Activated naive CD4-positive, alpha-beta T cell treated with anti-CD3 and anti-CD28 coated beads, Interleukin-2, amount 50 U/mL, for 16 hours (primary cell): ENCODE measurements around the gene DPEP1.
"Not testable (repeated sequence)": the region's sequence is repeated elsewhere in the genome, so short reads cannot be mapped to it uniquely, and the experiment has no call there.

Source experiments
- DNase-seq: peaks from one replicate; pipeline ENCODE4 v3.0.0-alpha.2; 2020

Gene DPEP1

GRCh38 chr16:89579351-89579750, 34.1 kb upstream of the DPEP1 start:
- no peak for DNase-seq

DNA sequence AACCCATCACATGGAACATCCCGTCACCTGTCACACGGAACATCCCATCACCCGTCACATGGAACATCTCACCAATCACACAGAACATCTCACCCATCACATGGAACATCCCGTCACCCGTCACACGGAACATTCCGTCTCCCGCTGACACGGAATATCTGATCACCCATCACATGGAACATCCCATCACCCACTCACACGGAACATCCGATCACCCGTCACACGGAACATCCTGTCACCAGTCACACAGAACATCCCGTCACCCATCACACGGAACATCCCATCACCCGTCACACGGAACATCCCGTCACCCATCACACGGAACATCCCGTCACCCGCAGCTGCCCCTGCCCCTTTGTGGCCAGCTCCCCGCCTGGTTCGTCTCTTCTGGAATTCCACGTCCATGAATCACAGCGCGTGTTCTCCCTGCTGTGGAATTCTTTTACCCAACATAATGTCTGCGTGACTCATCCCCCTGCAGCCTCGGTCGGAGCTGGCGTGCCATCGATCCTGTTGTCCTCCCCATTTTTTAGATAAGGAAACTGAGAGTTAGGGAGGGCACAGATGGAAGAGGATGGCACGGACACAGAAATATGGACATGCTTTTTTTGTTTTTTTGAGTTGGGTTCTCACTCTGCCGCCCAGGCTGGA, 32.3 kb upstream of the DPEP1 start:
- DNase-seq, result no peak

GRCh38 chr16:89581861-89582563, 31.4 kb upstream of the DPEP1 start:
- DNase-seq, result no peak

DNA sequence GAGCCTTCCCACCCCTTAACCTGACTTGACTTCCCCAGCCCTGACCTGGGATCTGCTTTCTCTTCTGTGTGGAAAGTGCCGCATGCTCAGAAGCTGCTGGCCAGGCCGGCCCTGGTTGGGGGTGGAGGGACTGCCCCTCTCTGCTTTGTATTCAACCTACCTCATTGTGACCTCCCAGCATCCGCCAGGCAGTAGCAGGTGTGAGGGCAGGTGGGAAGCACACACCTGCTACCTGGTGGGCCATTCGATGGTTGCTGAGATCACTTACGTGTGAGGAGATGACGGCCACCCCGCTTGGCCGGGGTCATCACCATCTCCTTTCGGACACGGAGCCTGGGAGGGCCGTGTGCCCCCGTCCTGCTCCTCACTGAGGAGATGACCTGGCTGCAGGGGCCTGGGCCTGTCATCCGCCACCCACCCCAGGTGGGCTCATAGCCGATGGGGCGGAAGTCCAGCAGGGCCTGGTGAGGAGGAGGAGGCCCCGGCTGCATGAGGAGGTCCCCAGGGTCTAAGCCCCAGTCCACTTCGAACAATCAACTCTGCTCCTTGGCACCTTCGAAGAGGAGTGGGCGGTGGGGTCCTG, 30.7 kb upstream of the DPEP1 start:
- DNase-seq, result no peak

GRCh38 chr16:89583197-89583894, 30.1 kb upstream of the DPEP1 start:
- DNase-seq, result no peak

GRCh38 chr16:89583895-89584644, 29.4 kb upstream of the DPEP1 start:
- no peak for DNase-seq

DNA sequence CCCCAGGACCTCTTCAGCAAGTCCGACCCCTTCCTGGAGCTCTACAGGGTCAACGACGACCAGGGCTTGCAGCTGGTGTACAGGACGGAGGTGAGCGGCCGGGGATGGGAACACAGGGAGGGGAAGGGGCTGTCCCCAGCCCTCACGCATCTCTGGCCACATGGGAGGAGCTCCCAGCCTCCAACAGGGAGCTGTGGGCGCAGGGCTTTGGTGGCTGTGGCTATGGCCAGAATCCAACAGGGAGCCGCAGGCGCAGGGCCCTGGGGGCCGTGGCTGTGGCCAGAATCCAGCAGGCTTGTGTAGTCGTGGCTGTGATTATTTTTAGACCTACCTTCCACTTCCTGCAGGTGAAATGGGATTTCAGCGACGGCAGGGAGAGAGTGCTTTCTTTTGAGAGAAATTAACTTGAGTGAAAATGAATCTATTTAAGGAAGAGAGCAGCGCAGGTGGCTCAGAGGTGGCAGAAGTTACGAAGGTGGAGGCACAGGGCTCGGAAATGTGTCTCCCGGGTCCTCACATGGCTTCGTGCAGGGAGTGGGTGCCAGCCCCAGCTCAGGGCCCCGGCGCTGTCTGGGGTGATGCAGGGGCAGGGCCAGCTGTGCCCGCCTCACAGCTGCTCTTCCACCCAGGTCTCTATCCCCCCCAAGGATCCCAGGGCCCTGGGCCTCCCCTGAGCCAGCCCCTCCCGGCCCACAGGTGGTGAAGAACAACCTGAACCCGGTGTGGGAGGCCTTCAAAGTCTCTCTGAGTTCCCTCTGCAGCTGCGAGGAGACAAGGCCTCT, 28.5 kb upstream of the DPEP1 start:
- DNase-seq, result no peak

- DNase-seq, result no peak
Observed at GRCh38 chr16:89586218-89586617, 27.2 kb upstream of the DPEP1 start.

GRCh38 chr16:89586853-89587252, 26.6 kb upstream of the DPEP1 start:
- DNase-seq, result no peak

DNA sequence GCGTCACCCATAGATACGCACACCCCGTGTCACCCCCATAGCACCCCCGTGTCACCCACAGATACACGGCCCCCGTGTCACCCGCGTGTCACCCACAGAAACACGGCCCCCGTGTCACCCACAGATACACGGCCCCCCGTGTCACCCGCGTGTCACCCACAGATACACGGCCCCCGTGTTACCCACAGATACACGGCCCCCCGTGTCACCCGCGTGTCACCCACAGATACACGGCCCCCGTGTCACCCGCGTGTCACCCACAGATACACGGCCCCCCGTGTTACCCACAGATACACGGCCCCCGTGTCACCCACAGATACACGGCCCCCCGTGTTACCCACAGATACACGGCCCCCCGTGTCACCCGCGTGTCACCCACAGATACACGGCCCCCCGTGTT, 25.8 kb upstream of the DPEP1 start:
- DNase-seq, result not testable (repeated sequence)

DNA sequence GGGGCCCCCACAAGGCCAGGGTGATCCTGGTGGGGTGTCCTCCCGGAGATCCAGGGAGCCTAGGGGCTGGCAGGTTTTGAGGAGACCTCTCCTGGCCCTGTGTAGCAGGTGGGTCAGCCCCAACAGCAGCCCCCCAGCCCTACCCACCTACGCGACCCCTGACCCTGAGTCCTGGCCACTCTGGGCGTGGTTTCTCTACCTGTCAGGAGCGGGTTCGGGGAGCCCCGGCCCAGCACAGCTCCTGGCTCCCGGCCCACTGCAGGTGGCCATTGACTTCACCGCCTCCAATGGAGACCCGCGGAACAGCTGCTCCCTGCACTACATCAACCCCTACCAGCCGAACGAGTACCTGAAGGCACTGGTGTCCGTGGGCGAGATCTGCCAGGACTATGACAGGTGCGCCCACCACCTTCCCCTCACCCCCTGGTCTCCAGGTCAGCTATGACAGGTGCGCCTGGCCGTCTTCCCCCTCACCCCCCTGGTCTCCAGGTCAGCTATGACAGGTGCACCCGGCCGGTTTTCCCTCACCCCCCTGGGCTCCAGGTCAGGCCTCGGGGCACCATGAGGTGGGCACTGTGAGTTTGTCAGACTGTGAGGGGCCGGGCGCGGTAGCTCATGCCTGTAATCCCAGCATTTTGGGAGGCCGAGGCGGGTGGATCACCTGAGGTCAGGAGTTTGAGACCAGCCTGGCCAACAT, 24.9 kb upstream of the DPEP1 start:
- no peak for DNase-seq

DNA sequence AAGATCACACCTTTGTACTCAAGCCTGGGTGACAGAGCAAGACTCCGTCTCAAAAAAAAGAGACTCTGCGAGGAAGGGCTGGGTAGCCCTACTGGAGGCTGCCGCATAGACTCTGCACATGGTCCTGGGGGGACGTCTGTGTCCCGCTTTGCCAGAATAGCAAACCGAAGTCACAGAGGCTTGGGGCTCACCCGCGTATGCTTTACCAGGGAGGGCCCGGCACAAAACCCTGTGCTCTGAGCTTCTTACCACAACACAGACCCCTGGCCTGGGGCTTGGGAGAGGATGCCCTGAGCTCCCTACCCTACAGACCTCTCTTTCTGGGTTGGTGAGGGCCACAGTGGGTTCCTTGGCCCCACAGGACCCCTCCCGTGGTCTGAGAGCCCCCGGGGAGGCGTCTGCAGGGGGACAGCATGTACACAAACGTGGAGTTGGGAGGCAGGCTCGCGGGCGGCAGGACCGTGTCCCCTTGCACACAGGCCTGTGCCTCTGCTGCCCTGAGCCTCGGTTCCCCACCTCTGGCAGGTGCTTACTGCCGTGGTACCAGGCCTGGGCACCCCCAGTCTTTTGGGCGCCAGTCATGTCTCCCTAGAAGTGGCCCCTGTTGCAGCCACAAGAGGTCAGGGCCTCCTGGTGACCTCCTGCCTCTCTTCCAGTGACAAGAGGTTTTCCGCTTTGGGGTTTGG, 24.1 kb upstream of the DPEP1 start:
- no peak for DNase-seq

DNA sequence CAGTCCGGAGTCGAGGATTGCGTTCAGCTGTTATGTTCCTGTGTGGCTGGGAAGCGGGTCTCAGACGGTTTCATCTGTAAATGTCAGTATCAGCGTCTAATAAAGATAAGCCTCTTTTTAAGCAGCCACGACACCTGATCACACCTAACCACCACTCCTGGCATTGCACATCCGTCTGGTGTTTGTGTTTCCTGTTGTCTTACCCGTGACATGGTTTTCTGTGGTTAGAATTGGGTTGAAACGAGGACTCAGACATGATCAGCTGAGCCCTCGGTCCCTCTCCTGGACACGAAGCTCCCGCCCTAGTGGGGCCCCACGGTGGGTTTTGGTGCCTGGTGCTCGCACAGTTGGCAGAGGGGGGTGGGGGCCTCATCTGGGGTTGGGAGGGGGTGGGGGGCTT, 19.6 kb upstream of the DPEP1 start:
- no peak for DNase-seq

DNA sequence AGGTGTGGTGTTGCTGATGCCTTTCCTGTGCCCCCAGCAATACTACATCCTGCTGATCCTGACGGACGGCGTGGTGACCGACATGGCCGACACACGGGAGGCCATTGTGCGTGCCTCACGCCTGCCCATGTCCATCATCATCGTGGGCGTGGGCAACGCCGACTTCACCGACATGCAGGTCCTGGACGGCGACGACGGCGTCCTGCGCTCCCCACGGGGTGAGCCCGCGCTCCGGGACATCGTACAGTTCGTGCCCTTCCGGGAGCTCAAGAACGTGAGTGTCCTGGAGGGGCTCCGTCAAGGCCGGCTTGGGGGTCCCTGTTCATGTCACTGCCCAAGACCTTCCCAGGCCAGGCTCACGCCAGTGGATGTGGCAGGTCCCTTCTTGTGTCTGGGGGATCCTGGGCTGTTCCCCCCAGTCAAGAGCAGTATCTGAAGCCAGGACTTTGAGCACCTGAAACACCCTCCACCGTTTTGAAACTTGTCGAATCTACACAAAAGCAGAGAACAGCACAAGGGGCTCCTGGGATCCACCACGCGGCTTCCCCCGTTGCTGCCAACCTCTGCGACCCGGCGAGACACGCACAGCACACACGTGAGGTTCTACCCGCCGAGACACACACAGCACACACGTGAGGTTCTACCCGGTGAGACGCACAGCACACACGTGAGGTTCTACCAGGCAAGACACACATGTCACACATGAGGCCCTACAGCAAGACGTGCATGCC, 17.9 kb upstream of the DPEP1 start:
- no peak for DNase-seq

- DNase-seq, result no peak
Observed at GRCh38 chr16:89596061-89596689, 17.3 kb upstream of the DPEP1 start.

DNA sequence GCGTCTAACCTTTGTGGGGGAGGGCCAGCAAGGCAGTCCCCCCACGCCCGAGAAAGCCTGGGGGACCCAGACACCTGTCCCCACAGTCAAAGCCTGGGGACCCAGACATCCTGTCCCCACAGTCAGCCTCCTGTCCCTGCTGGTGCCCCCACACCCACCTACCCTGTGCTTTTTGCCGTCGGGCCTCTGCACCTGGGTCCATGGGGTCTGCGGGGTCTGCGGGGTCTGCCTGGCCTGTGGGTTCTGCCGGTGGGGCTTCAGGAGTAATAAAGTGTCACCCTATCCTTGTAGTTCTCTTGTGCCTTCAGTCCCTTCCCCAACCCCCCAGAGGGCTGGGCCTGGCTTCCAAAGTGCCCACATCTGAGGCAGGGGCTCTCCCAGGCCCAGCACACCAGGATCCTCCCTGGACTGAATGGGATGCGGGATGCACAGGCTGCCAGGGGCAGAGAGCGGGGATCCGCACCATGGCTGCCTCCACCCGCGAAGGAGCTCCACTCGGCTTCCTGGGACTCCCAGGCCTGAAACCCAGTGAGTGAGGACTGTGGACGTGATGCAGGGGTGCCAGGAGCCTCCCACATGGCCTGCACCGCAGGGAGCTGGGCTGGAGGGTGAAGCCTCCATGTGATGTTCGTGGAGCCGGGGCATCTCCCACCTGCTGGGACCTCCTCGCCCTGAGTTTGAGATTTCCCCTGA, 16.3 kb upstream of the DPEP1 start:
- DNase-seq, result no peak

GRCh38 chr16:89598199-89598598, 15.2 kb upstream of the DPEP1 start:
- no peak for DNase-seq

DNA sequence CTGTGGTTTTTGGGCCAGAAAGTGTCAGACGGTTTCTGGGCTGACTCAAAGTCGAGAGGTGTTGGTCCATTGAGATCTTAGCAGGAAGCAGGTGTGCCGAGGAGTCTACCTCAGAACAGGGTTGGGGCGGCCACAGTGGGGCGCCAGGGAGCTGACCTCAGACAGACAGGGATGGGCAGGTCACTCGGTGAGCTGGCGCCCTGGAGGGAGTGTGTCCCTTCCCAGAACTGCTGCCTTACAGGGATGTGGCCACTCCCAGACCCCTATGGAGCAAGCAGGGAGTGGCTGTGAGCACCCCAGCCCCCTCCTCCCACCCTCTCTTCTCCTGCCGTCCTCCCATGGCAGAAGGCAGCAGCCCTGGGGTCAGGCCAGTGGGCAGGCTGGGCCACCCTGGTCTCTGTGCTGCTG, 14.0 kb upstream of the DPEP1 start:
- peak; percentile 35 for DNase-seq

DNA sequence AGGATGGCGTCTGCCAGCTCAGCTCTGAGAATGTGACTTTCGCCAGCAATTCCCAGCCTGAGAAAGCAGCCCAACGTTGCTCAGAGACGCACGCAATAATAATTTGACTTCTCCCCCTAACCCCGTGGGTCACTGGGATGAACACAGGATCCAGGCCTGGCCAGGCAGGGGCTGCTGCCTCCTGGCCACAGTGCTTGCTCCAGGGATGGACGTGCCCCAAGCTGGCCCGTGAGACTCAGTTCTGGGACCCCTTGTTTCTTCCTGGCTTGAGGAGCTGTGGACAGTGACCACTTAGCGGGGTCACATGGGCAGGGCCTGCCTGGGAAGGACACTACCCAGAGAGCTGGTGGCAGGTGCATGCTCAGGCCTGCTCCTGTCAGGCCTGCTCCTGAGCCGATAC, 13.5 kb upstream of the DPEP1 start:
- no peak for DNase-seq
